ENCODE results near the gene B4GALT2. TPM values are rescaled to one million over a fixed set of nuclear protein-coding genes. Genes with fewer than 3 reads are reported as not detected.

The B4GALT2 gene
- total and polyA plus RNA-seq, 2 of the 8 experiments (the other 6 are each of a cell fraction or from before 2014, with no cell fraction given), result 56.5 to 121 TPM

DNA sequence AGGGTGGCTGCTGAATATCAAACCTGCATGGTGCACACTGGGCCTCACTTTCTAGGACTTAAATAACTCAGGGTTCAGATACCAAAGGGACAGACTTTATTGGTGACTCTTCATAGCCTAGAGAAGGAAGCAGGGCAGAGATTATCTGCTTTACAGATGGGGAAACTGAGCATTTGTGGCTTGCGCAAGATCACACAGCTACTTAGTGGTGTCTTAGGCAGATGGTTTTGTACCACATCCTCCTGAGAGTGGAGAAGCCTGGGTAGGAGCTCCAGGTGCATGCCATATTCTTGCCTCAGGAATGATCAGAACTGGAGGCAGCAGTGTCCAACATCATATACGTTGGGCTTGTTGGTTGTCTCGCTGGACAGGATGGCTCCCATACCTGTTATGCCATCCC is 16.0 kb upstream of the B4GALT2 start (continued):
- TF ChIP-seq, protein P1, sequence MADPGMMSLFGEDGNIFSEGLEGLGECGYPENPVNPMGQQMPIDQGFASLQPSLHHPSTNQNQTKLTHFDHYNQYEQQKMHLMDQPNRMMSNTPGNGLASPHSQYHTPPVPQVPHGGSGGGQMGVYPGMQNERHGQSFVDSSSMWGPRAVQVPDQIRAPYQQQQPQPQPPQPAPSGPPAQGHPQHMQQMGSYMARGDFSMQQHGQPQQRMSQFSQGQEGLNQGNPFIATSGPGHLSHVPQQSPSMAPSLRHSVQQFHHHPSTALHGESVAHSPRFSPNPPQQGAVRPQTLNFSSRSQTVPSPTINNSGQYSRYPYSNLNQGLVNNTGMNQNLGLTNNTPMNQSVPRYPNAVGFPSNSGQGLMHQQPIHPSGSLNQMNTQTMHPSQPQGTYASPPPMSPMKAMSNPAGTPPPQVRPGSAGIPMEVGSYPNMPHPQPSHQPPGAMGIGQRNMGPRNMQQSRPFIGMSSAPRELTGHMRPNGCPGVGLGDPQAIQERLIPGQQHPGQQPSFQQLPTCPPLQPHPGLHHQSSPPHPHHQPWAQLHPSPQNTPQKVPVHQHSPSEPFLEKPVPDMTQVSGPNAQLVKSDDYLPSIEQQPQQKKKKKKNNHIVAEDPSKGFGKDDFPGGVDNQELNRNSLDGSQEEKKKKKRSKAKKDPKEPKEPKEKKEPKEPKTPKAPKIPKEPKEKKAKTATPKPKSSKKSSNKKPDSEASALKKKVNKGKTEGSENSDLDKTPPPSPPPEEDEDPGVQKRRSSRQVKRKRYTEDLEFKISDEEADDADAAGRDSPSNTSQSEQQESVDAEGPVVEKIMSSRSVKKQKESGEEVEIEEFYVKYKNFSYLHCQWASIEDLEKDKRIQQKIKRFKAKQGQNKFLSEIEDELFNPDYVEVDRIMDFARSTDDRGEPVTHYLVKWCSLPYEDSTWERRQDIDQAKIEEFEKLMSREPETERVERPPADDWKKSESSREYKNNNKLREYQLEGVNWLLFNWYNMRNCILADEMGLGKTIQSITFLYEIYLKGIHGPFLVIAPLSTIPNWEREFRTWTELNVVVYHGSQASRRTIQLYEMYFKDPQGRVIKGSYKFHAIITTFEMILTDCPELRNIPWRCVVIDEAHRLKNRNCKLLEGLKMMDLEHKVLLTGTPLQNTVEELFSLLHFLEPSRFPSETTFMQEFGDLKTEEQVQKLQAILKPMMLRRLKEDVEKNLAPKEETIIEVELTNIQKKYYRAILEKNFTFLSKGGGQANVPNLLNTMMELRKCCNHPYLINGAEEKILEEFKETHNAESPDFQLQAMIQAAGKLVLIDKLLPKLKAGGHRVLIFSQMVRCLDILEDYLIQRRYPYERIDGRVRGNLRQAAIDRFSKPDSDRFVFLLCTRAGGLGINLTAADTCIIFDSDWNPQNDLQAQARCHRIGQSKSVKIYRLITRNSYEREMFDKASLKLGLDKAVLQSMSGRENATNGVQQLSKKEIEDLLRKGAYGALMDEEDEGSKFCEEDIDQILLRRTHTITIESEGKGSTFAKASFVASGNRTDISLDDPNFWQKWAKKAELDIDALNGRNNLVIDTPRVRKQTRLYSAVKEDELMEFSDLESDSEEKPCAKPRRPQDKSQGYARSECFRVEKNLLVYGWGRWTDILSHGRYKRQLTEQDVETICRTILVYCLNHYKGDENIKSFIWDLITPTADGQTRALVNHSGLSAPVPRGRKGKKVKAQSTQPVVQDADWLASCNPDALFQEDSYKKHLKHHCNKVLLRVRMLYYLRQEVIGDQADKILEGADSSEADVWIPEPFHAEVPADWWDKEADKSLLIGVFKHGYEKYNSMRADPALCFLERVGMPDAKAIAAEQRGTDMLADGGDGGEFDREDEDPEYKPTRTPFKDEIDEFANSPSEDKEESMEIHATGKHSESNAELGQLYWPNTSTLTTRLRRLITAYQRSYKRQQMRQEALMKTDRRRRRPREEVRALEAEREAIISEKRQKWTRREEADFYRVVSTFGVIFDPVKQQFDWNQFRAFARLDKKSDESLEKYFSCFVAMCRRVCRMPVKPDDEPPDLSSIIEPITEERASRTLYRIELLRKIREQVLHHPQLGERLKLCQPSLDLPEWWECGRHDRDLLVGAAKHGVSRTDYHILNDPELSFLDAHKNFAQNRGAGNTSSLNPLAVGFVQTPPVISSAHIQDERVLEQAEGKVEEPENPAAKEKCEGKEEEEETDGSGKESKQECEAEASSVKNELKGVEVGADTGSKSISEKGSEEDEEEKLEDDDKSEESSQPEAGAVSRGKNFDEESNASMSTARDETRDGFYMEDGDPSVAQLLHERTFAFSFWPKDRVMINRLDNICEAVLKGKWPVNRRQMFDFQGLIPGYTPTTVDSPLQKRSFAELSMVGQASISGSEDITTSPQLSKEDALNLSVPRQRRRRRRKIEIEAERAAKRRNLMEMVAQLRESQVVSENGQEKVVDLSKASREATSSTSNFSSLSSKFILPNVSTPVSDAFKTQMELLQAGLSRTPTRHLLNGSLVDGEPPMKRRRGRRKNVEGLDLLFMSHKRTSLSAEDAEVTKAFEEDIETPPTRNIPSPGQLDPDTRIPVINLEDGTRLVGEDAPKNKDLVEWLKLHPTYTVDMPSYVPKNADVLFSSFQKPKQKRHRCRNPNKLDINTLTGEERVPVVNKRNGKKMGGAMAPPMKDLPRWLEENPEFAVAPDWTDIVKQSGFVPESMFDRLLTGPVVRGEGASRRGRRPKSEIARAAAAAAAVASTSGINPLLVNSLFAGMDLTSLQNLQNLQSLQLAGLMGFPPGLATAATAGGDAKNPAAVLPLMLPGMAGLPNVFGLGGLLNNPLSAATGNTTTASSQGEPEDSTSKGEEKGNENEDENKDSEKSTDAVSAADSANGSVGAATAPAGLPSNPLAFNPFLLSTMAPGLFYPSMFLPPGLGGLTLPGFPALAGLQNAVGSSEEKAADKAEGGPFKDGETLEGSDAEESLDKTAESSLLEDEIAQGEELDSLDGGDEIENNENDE (IDR thresholded peaks at IDR 0.05; ENCODE audit: insufficient replicate concordance, low read length), result no peak
- TF ChIP-seq POLR2A (IDR thresholded peaks at IDR 0.05; ENCODE audit: control extremely low read depth in 1 of 2, low read depth in 2 of 2, low read length in 2 of 2) (no peak), CBX8 (IDR thresholded peaks at IDR 0.05; ENCODE audit: borderline replicate concordance, low read depth, low read length) (no peak)
- TF ChIP-seq, protein P2, sequence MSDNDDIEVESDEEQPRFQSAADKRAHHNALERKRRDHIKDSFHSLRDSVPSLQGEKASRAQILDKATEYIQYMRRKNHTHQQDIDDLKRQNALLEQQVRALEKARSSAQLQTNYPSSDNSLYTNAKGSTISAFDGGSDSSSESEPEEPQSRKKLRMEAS (IDR thresholded peaks at IDR 0.05), result no peak

Measured in H1 (cell line).